Activated CD8-positive, alpha-beta memory T cell treated with anti-CD3 and anti-CD28 coated beads for 4 hours (primary cell): ENCODE data around the gene TMEM255B.
"Not testable (repeated sequence)": the region's sequence is repeated elsewhere in the genome, so short reads cannot be mapped to it uniquely, and the experiment has no call there.

Experiments used
- DNase-seq, 2 donors: peaks; one replicate each; pipeline ENCODE4 v3.0.0-alpha.2; 2020; ENCODE audit warnings: low read depth in 2 of 2

The TMEM255B gene

GRCh38 chr13:113758651-113759524, at the start of gene TMEM255B:
TSS of gene TMEM255B (plus strand) at chr13:113759226. CDS start at chr13:113759270, 44 bp downstream.
- DNase-seq = peak; percentile 37 to 48

- no peak for DNase-seq
These were observed 36.1 kb upstream of the TMEM255B start for GRCh38 chr13:113722921-113723320.

DNA sequence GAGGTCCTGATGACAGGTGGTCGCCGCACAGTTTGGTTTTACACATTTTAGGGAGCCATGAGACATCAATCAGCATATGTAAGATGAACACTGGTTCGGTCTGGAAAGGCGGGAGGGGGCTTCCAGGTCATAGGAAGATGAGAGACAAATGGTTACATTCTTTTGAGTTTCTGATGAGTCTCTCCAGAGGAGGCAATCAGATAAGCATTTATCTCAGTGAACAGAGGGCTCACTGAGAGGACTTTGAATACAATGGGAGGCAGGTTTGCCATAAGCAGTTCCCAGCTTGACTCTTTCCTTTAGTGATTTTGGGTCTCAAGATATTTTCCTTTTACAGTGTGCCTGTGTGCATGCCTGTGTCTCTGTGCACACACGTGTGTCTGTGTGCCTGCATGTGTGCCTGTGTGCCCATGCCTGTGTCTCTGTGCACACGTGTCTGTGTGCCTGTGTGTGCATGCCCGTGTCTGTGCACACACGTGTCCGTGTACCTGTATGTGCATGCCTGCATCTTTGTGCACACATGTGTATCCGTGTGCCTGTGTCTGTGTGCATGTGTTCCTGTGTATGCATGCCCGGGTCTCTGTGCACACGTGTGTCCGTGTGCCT, 35.5 kb upstream of the TMEM255B start:
- no peak for DNase-seq

DNA sequence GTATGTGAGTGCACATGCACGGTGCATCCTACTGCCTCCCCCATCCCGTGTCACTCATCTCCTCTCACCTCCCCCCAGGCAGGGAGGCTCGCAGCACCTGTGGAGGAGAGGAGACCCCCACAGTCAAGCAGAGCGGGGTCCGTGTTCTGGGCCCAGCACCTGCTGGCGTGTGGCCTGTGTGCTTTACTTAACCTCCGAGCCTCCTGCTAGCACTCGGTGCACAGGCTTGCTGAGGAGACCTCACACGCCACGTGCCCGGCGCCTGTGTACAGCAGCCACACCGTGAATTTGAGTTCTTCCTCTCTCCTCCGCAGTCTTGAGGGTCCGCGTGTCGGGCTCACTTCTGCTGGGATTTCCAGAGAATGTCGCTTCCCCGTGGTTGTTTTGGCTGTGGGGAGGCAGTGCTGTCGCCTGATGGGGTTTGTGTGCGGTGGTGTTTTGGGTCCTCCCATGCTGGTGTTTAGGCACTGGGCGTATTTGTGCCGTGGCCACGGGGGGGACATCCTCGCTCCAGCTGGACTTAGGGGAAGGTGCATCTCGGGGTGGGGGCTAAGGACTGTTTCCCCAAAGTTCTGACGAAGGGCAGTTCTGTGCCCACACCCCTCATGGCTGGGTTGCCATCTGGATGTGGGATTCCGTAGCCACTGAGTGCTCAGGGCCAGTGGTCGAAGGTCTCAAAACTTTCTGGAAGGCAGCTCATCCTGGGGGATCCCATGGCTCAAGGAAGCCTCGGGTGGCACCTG, 34.8 kb upstream of the TMEM255B start:
- no peak for DNase-seq

DNA sequence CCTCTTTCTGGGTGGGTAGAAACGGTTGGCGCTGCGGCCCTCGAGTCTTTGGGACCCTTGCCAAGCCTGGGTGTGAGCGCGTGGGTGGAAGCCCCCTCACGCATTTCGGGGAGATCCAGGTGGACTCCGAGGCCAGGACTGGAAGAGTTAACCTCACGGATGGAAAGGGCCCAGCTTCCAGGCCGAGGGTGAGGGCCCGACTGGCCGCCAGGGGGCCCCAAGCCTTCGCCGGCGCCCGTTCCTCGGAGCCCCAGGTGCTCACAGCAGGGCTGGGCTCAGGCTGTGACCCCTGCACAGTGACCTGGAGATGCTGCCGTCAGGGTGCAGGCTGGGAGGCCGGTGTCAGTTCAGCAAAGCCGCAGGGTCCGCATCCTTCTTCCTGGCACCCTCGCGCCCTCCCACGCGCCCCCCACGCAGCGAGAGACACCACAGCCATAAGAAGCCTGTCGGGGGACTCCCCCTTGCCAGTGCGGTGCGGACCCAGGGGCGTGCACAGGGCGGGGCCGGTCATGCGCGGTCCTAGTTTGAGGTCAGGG, 34.2 kb upstream of the TMEM255B start:
- peak; percentile 73 to 79 for DNase-seq

DNA sequence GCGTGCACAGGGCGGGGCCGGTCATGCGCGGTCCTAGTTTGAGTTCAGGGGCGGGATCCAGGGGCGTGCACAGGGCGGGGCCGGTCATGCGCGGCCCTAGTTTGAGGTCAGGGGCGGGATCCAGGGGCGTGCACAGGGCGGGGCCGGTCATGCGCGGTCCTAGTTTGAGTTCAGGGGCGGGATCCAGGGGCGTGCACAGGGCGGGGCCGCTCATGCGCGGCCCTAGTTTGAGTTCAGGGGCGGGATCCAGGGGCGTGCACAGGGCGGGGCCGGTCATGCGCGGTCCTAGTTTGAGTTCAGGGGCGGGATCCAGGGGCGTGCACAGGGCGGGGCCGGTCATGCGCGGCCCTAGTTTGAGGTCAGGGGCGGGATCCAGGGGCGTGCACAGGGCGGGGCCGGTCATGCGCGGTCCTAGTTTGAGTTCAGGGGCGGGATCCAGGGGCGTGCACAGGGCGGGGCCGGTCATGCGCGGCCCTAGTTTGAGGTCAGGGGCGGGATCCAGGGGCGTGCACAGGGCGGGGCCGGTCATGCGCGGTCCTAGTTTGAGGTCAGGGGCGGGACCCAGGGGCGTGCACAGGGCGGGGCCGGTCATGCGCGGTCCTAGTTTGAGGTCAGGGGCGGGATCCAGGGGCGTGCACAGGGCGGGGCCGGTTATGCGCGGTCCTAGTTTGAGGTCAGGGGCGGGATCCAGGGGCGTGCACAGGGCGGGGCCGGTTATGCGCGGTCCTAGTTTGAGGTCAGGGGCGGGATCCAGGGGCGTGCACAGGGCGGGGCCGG, 33.5 kb upstream of the TMEM255B start:
- DNase-seq = peak; percentile 19 to 35

- not testable (repeated sequence) for DNase-seq
These were observed 32.8 kb upstream of the TMEM255B start for GRCh38 chr13:113726106-113726821.

GRCh38 chr13:113726961-113727411, 32.0 kb upstream of the TMEM255B start:
- DNase-seq = no peak

GRCh38 chr13:113728571-113729054, 30.4 kb upstream of the TMEM255B start:
- DNase-seq = no peak

DNA sequence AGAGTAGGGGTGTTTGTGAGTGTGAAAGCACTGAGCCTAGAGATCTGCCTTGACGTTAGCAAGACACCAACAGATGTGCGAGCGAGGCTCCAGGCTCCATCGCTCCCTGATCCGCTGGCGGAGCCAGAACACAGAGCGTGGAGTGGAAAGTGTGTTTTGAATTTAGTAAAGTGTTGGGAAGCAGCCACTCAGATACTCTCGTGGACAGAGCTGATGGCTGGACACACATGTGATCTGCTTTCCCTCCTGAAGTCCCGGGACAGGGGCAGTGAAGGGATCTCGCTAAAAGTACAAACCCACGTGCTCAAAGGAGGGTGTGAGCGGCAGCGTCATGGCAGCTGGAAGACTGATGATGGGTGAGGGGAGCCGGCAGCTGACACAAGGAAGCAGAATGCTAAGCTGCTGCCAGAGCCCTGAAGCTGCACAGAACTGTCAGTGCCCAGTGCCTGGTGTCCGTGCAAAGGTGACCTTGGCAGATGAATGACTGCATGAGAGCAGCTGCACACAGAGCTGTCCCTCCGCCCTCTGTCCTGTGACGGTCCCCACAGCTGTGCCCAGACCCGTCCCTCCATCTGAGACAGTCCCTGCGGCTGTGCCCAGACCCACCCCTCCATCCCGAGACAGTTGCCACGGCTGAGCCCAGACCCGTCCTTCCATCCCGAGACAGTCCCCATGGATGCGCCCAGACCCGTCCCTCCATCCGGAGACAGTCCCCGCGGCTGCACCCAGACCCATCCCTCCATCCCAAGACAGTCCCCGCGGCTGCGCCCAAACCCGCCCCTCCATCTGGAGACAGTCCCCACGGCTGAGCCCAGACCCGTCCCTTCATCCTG, 29.6 kb upstream of the TMEM255B start:
- no peak for DNase-seq

DNA sequence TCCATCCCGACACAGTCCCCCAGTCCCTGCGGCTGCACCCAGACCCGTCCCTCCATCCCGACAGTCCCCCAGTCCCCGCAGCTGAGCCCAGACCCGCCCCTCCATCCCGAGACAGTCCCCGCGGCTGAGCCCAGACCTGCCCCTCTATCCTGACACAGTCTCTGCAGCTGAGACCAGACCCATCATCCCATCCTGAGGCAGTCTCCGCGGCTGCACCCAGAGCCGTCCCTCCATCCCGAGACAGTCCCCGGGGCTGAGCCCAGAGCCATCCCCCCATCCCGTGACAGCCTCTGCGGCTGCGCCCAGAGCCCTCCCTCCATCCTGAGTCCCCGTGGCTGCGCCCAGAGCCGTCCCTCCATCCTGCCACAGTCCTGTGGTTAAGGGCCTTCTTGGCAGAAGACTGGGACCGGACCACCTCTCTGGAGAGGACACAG, 28.8 kb upstream of the TMEM255B start:
- no peak for DNase-seq

DNA sequence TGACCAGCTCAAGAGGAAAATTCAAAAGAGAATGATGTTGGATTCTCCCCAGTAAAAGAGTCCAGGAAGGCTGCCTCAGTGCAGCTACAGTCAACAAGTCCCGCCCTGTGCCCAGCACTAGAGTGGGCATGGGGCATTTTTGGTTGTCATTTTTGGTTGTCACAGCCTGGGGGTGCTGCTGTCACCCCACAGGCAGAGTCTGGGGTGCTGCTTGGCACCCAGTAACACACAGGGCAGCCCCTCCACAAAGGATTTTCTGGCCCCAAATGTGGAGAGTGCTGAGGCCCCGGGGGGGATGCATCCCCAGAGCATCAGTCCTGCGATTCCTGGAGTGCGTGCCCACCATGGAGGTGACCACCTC, 28.2 kb upstream of the TMEM255B start:
- no peak for DNase-seq

- DNase-seq = no peak
These were observed 27.5 kb upstream of the TMEM255B start for GRCh38 chr13:113731192-113732175.

DNA sequence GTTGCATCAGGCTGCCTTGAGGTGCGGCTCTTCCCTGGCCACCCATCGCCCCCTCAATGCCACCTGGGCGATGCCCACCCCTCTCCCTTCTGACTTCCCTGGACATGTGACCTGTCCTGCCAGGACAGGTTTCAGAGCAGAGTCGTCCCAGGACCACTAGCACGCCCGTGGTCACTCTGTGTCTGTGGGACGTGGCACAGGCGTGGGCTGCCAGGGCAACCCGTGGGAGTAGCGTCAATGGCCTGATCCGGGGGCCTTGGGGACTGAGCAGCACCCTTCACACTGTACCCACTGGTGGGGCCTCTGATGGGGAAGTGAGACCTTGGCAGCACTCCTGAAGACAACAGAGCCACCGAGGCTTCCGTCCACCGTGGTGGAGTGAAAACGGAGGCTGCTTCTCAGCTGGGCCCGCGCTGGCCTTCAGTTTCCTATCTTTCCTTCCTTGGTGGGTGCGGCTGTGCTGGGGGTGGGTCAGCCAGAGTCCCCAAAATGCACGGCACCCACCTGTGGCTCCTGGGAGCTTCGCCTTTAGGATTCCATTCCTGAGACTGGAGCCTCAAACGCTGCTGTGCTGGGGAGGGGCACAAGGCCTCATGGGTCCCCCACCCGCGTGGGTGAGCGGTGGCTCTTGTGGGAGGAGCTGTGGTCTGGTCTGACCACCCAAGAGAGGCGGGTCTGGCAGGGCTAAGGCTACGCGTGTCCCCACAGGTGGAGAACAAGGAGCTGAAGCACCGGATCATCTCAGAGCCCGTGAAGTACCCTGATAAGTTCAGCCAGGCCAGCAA, 26.7 kb upstream of the TMEM255B start:
- no peak for DNase-seq

DNA sequence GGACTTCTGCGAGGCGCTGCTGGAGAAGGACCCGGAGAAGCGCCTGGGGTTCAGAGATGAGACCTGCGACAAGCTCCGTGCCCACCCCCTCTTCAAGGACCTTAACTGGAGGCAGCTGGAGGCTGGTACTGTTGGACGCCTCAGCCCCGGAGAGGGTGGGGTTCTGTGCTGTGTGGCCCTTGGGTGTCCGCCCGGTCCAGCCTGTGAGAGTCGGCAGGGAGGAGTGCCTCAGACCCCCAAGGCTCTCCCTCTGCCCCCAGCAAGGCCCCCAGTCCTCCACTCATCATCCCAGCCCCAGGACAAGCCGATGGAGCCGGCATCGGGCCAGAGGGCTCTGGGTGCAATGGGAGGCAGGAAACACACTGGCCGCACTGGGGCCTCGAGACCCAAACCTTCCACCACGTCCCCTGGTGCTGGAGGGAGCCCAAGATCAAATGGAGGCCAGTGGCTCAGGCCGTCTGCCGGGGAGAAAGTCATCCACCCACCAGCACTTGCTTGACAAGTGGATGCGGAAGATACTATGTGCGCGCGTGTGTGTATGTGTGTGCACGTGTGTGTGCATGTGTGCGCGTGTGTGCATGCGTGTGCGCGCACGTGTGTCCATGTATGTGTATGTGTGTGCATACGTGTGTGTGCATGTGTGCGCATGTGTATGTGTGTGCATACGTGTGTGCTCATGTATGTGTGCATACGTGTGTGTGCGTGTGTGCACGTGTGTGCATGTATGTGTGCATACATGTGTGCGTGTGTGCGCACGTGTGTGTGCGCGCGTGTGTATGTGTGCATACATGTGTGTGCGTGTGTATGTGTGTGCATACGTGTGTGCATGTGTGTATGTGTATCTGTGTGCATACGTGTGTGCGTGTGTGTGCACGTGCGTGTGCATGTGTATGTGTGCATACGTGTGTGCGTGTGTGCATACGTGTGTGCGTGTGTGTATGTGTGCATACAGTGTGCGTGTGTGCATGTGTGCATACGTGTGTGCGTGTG, 25.8 kb upstream of the TMEM255B start:
- no peak for DNase-seq

DNA sequence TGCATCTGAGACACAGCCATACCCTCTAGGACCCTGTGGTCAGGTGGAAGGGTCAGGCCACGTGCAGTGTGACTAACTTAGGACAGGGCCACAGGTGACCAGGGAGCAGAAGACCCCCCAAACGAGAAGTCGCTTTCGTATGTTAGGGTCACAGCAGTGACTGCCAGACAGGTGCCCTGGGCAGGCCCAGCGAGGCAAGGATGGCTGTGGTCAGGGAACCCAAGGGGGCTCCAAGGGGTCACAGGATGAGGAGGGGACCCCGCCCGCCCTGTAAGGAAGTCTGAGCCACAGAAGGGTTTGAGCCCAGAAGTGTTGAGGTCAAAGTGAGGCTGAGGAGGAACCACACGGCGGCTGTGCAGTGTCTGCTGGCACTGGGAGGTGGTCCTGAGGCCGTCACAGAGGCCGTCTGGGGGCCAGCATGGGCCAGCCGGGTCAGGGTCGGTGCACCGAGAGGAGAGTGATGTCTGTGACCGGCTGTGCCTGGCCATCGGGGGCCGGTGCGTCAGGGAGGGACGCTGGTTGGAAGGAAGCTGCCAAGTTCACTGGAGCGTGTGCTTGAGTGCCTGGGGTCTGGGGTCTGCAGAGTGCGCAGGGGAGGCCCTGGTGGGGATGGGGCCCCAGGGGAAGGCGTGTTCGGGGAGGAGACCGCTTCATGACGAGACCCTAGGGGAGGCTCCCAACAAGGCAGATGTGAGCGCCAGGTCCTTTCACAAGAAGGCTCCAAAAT, 24.8 kb upstream of the TMEM255B start:
- no peak for DNase-seq
